Tongue (tissue), 2 donors: ENCODE data around the gene PPFIA4. TPM values are rescaled to one million over a fixed set of nuclear protein-coding genes. Genes with fewer than 3 reads are reported as not detected.

Source experiments
- DNase-seq: peaks from one replicate; pipeline ENCODE4 v3.0.0-alpha.2; 2015
- total RNA-seq: library from RNA; depleted of rRNA; stranded (reverse); fragments of >200 nt; gene quantifications from one replicate; pipeline ENCODE4 v1.2.3, GENCODE V29; 2014

Gene PPFIA4
- total RNA-seq, 1 donor from 2014 or later = 39.8 TPM

DNA sequence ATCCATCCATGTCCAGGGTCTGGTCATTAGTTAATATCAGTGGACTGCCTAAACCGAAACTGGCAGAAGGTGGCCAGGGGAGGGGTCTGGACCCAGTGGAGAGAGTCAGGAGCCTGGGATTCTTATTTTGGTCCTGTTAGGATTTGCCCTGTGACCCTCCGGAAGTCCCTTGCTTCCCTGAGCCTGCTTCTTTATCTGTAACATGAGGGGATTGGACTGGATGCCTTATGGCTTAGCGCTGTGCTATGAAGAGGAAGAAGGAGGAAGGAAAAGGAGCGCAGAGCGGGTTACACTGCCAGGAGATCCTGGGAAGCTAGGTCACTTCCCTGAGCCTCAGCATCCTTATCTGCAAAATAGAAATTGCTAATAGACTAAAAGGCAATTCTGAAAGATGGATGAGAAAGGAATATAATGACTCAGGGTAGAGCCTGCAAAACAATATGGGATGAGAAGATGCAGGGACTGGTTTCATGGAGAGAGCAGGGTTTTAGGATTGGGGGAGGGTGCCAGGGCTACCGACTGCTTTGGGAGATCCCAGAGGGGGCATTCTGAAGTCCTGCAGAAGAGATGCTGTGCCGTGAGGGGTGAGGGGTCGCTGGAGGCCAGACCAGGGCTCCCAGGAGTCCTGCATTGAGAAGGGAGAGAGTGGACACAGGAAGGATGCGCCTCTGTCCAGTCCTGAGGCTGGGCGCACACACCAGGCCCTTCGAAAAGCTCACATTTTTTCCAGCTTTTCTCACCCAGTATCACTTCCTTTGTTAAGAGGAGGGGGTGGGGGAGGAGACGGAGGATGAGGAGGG is 100.8 kb downstream of the PPFIA4 start:
- no peak for DNase-seq

DNA sequence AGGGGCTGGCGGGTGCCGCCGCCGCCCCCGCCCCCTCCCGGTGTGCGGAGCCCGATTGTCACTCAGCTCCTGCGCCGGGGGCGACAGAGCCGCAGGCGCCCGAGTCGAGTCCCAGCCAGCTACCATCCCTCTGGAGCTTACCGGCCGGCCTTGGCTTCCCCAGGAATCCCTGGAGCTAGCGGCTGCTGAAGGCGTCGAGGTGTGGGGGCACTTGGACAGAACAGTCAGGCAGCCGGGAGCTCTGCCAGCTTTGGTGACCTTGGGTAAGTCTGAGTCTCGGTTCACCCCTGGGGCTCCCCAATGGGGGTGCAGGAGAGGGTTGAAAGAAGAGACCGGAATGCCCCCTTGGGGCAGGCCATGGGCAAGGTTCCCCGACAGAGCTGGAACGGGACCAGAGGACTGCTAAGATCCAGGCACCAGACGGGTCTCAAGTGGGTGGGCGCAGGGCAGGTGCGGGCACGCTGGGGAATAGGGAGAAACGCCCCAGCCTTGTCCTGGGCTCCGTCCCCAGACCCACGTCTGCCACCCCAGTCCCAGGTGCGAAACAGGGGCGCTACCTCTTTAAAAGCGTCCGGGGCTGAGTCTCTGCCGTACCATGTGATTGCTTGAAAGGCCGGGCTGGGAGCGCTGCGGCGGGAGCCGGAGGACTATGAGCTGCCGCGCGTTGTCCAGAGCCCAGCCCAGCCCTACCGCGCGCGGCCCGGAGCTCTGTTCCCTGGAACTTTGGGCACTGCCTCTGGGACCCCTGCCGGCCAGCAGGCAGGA is 101.6 kb downstream of the PPFIA4 start, which contains the start of gene ADORA1:
TSS of gene ADORA1 (plus strand) at position 61 of the 765 bp plus-strand sequence. CDS start 1,116 bp downstream, outside the sequence.
- peak; percentile 78 for DNase-seq

DNA sequence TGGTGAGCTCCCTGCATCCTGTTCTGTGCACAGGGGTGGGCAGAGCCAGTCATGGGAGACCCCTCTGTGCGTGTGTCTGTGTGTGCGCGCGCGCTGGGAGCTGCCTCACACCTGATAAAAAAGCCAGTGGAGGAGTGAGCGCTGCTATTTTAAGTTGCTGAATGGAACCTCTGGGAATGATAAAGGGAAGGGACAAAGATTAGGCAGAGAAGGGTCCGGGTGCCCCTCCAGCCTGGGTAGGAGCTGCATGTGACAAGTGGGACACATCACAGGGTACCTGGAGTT is 102.1 kb downstream of the PPFIA4 start:
- no peak for DNase-seq

Other genes starting within 250 kb of the PPFIA4 start
- 118 TPM for gene KDM5B, start 218.1 kb upstream of the PPFIA4 start, total RNA-seq
- not detected for gene PCAT6, start 215.5 kb upstream of the PPFIA4 start, total RNA-seq
- 2.4 TPM for gene RABIF, start 137.3 kb upstream of the PPFIA4 start, total RNA-seq
- gene KLHL12, start 99.3 kb upstream of the PPFIA4 start, total RNA-seq = 24.9 TPM
- gene ADIPOR1, start 68.2 kb upstream of the PPFIA4 start, total RNA-seq = 72.4 TPM
- gene CYB5R1, start 59.2 kb upstream of the PPFIA4 start, total RNA-seq = 75.1 TPM
- 48.5 TPM for gene TMEM183A, start 19.1 kb upstream of the PPFIA4 start, total RNA-seq
- gene MYOG, start 59.5 kb downstream of the PPFIA4 start, total RNA-seq = 256 TPM
- gene ADORA1, start 101.2 kb downstream of the PPFIA4 start, total RNA-seq = 1.8 TPM
- gene MYBPH, start 149.3 kb downstream of the PPFIA4 start, total RNA-seq = 37.5 TPM
- 1.3 TPM for gene CHI3L1, start 160.2 kb downstream of the PPFIA4 start, total RNA-seq
- not detected for gene CHIT1, start 203.2 kb downstream of the PPFIA4 start, total RNA-seq